Measurements from ENCODE around the gene HIPK2.

GRCh38 chr7:139706837-139707236 lies 71.0 kb downstream of the HIPK2 start:
- TF ChIP-seq POLR2A (IDR thresholded peaks at IDR 0.05) (no peak), CTCF (IDR thresholded peaks at IDR 0.05) (no peak)

Measured in body of pancreas (tissue), 4 donors.